K562 (cell line): ENCODE data around the gene VDAC2. TPM values are rescaled to one million over a fixed set of nuclear protein-coding genes. Genes with fewer than 3 reads are reported as not detected.

Source experiments
- DMBX1 ChIP-seq: fragments of 250-450 bp; sonication (Bioruptor Pico); IDR thresholded peaks from 2 replicates; pipeline ENCODE4 v1.8.0; 2022; ENCODE audit warnings: inconsistent platforms, mild to moderate bottlenecking, moderate library complexity, borderline replicate concordance
- FOXK1 ChIP-seq: sonication (generic); formaldehyde crosslinking; IDR thresholded peaks from 2 replicates; pipeline ENCODE4 v1.8.0; 2022; ENCODE audit warnings: missing genetic modification reagents, mild to moderate bottlenecking, borderline replicate concordance
- KLF6 ChIP-seq: fragments of 250-450 bp; sonication (Bioruptor Pico); IDR thresholded peaks from 2 replicates; pipeline ENCODE4 v1.4.0; 2020; ENCODE audit warnings: mild to moderate bottlenecking, moderate library complexity, borderline replicate concordance
- MBD2 ChIP-seq: sonication (generic); IDR thresholded peaks from 2 replicates; pipeline ENCODE4 v1.6.1; 2016; ENCODE audit warnings: low read depth, borderline replicate concordance
- RFX5 ChIP-seq: IDR thresholded peaks from 2 replicates; pipeline ENCODE4 v1.6.1; 2011; ENCODE audit warnings: low read depth, mild to moderate bottlenecking, improper control_type of control experiment, low read length
- U2AF2 ChIP-seq: fragments of 200-400 bp; formaldehyde crosslinking; optimal IDR thresholded peaks from 2 replicates; pipeline ENCODE3; 2017; ENCODE audit warnings: low read depth, mild to moderate bottlenecking, low read length
- ZBTB7A ChIP-seq: IDR thresholded peaks from 2 replicates; pipeline ENCODE4 v1.6.1; 2011; ENCODE audit warnings: low read depth, mild to moderate bottlenecking, low read length, moderate library complexity, borderline replicate concordance; ENCODE audit not compliant: control insufficient read depth
- ZKSCAN8 ChIP-seq: fragments of 200-800 bp; sonication (Bioruptor generic); IDR thresholded peaks from 2 replicates; pipeline ENCODE4 v1.6.1; 2016; ENCODE audit warnings: missing genetic modification characterization, missing compliant biosample characterization
- polyA plus RNA-seq, 8 experiments: library from polyadenylated mRNA; depleted of rRNA in 4 of 8; stranded (reverse) in 5 of 8; unstranded in 3 of 8; fragments of >200 nt; fragmentation: Nextera tagmentation in 2 of 8; fragmentation: Illumina TruSeq in 1 of 8; extraction: Ambion mirVana in 2 of 8; extraction: Trizol in 1 of 8; gene quantifications; 2 replicates each; pipeline versions ENCODE4 v1.2.1 to v1.2.3, GENCODE V29; 2011 to 2014; ENCODE audit warnings: inconsistent platforms in 1 of 8, missing spikeins in 1 of 8
- total RNA-seq, 7 experiments: library from RNA; depleted of rRNA in 6 of 7; stranded (reverse); fragments of >200 nt in 6 of 7; fragmentation: Illumina TruSeq in 2 of 7; extraction: Trizol in 2 of 7; gene quantifications; 2 replicates each; pipeline versions ENCODE4 v1.2.1 to v1.2.3, GENCODE V29; 2011 to 2021; ENCODE audit warnings: low replicate concordance in 1 of 7
- TF ChIP-seq, protein P1 (sequence below), 2 experiments: IDR thresholded peaks; 2 replicates each; pipeline ENCODE4 v1.6.1; 2012; ENCODE audit warnings: improper control_type of control experiment in 2 of 2, low read depth in 2 of 2, low read length in 2 of 2, borderline replicate concordance in 1 of 2
- TF ChIP-seq, protein P2 (sequence below): sonication (generic); formaldehyde crosslinking; IDR thresholded peaks from 2 replicates; pipeline ENCODE4 v1.8.0; 2022; ENCODE audit warnings: mild to moderate bottlenecking, missing genetic modification reagents, borderline replicate concordance
- TF ChIP-seq, protein P3 (sequence below): fragments of 450-650 bp; IDR thresholded peaks from 2 replicates; pipeline ENCODE4 v1.6.1; 2016; ENCODE audit warnings: mild to moderate bottlenecking, moderate library complexity

VDAC2 gene
- total and polyA plus RNA-seq, 9 of the 15 experiments (the other 6 are each of a cell fraction or from before 2014, with no cell fraction given) = 139 to 450 (median 250) TPM

GRCh38 chr10:75236178-75236825 lies 25.7 kb downstream of the VDAC2 start (continued):
- TF ChIP-seq, protein P1, sequence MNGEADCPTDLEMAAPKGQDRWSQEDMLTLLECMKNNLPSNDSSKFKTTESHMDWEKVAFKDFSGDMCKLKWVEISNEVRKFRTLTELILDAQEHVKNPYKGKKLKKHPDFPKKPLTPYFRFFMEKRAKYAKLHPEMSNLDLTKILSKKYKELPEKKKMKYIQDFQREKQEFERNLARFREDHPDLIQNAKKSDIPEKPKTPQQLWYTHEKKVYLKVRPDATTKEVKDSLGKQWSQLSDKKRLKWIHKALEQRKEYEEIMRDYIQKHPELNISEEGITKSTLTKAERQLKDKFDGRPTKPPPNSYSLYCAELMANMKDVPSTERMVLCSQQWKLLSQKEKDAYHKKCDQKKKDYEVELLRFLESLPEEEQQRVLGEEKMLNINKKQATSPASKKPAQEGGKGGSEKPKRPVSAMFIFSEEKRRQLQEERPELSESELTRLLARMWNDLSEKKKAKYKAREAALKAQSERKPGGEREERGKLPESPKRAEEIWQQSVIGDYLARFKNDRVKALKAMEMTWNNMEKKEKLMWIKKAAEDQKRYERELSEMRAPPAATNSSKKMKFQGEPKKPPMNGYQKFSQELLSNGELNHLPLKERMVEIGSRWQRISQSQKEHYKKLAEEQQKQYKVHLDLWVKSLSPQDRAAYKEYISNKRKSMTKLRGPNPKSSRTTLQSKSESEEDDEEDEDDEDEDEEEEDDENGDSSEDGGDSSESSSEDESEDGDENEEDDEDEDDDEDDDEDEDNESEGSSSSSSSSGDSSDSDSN (IDR thresholded peaks at IDR 0.05; ENCODE audit: borderline replicate concordance in 1 of 2, low read depth in 2 of 2, low read length in 2 of 2) = no peak
- TF ChIP-seq, protein P2, sequence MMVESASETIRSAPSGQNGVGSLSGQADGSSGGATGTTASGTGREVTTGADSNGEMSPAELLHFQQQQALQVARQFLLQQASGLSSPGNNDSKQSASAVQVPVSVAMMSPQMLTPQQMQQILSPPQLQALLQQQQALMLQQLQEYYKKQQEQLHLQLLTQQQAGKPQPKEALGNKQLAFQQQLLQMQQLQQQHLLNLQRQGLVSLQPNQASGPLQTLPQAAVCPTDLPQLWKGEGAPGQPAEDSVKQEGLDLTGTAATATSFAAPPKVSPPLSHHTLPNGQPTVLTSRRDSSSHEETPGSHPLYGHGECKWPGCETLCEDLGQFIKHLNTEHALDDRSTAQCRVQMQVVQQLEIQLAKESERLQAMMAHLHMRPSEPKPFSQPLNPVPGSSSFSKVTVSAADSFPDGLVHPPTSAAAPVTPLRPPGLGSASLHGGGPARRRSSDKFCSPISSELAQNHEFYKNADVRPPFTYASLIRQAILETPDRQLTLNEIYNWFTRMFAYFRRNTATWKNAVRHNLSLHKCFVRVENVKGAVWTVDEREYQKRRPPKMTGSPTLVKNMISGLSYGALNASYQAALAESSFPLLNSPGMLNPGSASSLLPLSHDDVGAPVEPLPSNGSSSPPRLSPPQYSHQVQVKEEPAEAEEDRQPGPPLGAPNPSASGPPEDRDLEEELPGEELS (CRISPR knock-in tag) = no peak
- TF ChIP-seq, protein P3, sequence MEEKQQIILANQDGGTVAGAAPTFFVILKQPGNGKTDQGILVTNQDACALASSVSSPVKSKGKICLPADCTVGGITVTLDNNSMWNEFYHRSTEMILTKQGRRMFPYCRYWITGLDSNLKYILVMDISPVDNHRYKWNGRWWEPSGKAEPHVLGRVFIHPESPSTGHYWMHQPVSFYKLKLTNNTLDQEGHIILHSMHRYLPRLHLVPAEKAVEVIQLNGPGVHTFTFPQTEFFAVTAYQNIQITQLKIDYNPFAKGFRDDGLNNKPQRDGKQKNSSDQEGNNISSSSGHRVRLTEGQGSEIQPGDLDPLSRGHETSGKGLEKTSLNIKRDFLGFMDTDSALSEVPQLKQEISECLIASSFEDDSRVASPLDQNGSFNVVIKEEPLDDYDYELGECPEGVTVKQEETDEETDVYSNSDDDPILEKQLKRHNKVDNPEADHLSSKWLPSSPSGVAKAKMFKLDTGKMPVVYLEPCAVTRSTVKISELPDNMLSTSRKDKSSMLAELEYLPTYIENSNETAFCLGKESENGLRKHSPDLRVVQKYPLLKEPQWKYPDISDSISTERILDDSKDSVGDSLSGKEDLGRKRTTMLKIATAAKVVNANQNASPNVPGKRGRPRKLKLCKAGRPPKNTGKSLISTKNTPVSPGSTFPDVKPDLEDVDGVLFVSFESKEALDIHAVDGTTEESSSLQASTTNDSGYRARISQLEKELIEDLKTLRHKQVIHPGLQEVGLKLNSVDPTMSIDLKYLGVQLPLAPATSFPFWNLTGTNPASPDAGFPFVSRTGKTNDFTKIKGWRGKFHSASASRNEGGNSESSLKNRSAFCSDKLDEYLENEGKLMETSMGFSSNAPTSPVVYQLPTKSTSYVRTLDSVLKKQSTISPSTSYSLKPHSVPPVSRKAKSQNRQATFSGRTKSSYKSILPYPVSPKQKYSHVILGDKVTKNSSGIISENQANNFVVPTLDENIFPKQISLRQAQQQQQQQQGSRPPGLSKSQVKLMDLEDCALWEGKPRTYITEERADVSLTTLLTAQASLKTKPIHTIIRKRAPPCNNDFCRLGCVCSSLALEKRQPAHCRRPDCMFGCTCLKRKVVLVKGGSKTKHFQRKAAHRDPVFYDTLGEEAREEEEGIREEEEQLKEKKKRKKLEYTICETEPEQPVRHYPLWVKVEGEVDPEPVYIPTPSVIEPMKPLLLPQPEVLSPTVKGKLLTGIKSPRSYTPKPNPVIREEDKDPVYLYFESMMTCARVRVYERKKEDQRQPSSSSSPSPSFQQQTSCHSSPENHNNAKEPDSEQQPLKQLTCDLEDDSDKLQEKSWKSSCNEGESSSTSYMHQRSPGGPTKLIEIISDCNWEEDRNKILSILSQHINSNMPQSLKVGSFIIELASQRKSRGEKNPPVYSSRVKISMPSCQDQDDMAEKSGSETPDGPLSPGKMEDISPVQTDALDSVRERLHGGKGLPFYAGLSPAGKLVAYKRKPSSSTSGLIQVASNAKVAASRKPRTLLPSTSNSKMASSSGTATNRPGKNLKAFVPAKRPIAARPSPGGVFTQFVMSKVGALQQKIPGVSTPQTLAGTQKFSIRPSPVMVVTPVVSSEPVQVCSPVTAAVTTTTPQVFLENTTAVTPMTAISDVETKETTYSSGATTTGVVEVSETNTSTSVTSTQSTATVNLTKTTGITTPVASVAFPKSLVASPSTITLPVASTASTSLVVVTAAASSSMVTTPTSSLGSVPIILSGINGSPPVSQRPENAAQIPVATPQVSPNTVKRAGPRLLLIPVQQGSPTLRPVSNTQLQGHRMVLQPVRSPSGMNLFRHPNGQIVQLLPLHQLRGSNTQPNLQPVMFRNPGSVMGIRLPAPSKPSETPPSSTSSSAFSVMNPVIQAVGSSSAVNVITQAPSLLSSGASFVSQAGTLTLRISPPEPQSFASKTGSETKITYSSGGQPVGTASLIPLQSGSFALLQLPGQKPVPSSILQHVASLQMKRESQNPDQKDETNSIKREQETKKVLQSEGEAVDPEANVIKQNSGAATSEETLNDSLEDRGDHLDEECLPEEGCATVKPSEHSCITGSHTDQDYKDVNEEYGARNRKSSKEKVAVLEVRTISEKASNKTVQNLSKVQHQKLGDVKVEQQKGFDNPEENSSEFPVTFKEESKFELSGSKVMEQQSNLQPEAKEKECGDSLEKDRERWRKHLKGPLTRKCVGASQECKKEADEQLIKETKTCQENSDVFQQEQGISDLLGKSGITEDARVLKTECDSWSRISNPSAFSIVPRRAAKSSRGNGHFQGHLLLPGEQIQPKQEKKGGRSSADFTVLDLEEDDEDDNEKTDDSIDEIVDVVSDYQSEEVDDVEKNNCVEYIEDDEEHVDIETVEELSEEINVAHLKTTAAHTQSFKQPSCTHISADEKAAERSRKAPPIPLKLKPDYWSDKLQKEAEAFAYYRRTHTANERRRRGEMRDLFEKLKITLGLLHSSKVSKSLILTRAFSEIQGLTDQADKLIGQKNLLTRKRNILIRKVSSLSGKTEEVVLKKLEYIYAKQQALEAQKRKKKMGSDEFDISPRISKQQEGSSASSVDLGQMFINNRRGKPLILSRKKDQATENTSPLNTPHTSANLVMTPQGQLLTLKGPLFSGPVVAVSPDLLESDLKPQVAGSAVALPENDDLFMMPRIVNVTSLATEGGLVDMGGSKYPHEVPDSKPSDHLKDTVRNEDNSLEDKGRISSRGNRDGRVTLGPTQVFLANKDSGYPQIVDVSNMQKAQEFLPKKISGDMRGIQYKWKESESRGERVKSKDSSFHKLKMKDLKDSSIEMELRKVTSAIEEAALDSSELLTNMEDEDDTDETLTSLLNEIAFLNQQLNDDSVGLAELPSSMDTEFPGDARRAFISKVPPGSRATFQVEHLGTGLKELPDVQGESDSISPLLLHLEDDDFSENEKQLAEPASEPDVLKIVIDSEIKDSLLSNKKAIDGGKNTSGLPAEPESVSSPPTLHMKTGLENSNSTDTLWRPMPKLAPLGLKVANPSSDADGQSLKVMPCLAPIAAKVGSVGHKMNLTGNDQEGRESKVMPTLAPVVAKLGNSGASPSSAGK = peak; percentile 3; the same call in 1 of the 2 replicates
- no peak for TF ChIP-seq ZKSCAN8 (CRISPR knock-in tag)
- TF ChIP-seq KLF6 (CRISPR knock-in tag) = no peak
- TF ChIP-seq DMBX1 = 0 out of 2 replicates have a peak, but pooled peaks have one; percentile 10
- no peak for TF ChIP-seq RFX5
- TF ChIP-seq ZBTB7A = no peak
- no peak for TF ChIP-seq FOXK1 (CRISPR knock-in tag)
- no peak for TF ChIP-seq U2AF2
- TF ChIP-seq MBD2 = no peak
